Panc1 (cell line): ENCODE results near the gene GPR82.

Experiments
- CTCF ChIP-seq: fragments of 450-650 bp; IDR thresholded peaks from 2 replicates; pipeline ENCODE4 v1.5.1; 2017; ENCODE audit warnings: mild to moderate bottlenecking
- POLR2AphosphoS5 ChIP-seq: IDR thresholded peaks from 2 replicates; pipeline ENCODE4 v1.6.1; 2012; ENCODE audit warnings: mild to moderate bottlenecking, low read depth, low read length, moderate library complexity

- TF ChIP-seq CTCF (no peak), POLR2AphosphoS5 (no peak)
These were observed 12.8 kb upstream of the GPR82 start for GRCh38 chrX:41711021-41711667.
